Activated naive CD4-positive, alpha-beta T cell treated with anti-CD3 and anti-CD28 coated beads for 36 hours (primary cell): ENCODE results near the gene RAN. TPM values are rescaled to one million over a fixed set of nuclear protein-coding genes. Genes with fewer than 3 reads are reported as not detected.
A peak's percentile ranks its signal among the peaks of the same experiment; 100 is the strongest.

Experiments
- CTCF ChIA-PET: fragments of 350-600 bp; sonication (Branson Sonifier 250); formaldehyde crosslinking; loops from one replicate; lab custom pipeline; 2021; ENCODE audit warnings: antibody characterized with exemption; lab: Charles Lee
- DNase-seq: peaks from one replicate; pipeline ENCODE4 v3.0.0-alpha.2; 2020
- H3K27ac Mint-ChIP-seq: one replicate; pipeline ENCODE4 v1.8.0; 2021; ENCODE audit warnings: mild to moderate bottlenecking, mixed read lengths
- H3K27me3 Mint-ChIP-seq: one replicate; pipeline ENCODE4 v1.8.0; 2021; ENCODE audit warnings: low read depth, mixed read lengths
- H3K36me3 Mint-ChIP-seq: one replicate; pipeline ENCODE4 v1.8.0; 2021; ENCODE audit warnings: low read depth, mixed read lengths
- H3K4me1 Mint-ChIP-seq: one replicate; pipeline ENCODE4 v1.8.0; 2021; ENCODE audit warnings: low read depth, mixed read lengths
- H3K4me3 Mint-ChIP-seq: one replicate; pipeline ENCODE4 v1.8.0; 2021; ENCODE audit warnings: mild to moderate bottlenecking, moderate library complexity, mixed read lengths
- H3K9me3 Mint-ChIP-seq: one replicate; pipeline ENCODE4 v1.8.0; 2021; ENCODE audit warnings: mixed read lengths
- intact Hi-C: fragments of 100-400 bp; cut with micrococcal nuclease; formaldehyde crosslinking; loops from one replicate; pipeline ENCODE4 v1.15.1; 2023
- total RNA-seq, 2 experiments: library from RNA; stranded (reverse); gene quantifications; one replicate each; pipeline ENCODE4 v1.2.3, GENCODE V29; 2021

Gene RAN
- 1,000 to 10,000 TPM; 2,370 to 2,418 TPM for total RNA-seq

DNA sequence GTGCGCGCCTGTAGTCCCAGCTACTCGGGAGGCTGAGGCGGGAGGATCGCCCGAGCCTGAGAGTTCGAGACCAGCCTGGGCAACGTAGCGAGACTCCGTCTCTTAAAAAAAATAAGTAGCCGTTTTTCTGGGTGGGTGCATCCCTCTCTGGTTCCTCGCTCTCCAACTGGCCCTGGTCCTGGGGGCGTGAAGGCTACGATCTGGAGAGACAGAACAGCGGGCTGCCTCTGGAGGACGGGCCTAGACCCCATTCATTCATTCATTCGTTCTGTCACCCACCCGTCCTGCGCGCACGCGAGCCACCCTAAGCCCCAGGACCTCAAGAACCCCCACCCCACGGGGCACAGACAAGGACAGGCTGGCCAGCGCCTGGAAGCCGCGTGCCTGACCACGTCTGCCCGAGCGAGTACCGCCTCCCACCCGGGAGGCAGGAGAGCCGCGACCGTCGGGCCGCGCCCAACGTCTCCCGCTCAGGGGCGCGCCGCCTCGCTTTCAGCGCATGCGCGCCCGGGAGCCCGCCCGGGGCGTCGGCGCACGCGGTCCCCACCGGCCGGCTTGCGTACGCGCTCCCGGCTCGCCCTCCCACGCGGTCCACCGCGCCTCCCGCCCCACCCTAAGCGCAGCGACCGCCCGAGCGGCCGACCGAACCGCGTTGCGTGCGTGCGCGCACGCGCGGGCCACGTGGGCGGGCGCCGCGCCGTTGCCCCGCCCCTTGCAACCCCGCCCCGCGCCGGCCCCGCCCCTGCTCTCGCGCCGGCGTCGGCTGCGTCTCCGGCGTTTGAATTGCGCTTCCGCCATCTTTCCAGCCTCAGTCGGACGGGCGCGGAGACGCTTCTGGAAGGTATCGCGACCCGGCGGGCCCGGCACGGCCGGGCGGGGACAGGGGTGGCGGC is at the start of gene RAN:
TSS of gene RAN (plus strand) at position 781 of the 893 bp plus-strand sequence. CDS start 528 bp downstream, outside the sequence.
- intact Hi-C loops = loop anchor here (1.0 to 5.0 kb wide), 6 partner anchors 32 to 1891 kb away; partner anchors contain the start of genes ANKLE2, EP400, STX2 and ULK1
- Mint-ChIP-seq H3K36me3 (peaks cover 41% of the 10 kb centered on the region), H3K27me3 (no peaks in the 10 kb centered on the region), H3K27ac (peak within 1 kb of the TSS; percentile 99), H3K4me3 (peak within 1 kb of the TSS; percentile 98), H3K4me1 (peaks cover 61% of the 10 kb centered on the region), H3K9me3 (no peaks in the 10 kb centered on the region)
- CTCF ChIA-PET = interaction anchor here (0.9 to 1.2 kb wide), 5 partner anchors 14 to 45 kb away, joined by 3 to 6 read pairs (median 4); no protein-coding TSS in a partner anchor
- peak; percentile 91 for DNase-seq

- no peak overlapping the region for H3K27ac Mint-ChIP-seq
- DNase-seq = no peak
- peaks cover 10% of the 10 kb centered on the region for H3K4me1 Mint-ChIP-seq
- peaks cover 11% of the 10 kb centered on the region for H3K36me3 Mint-ChIP-seq
- intact Hi-C loops = loop anchor here (1.0 kb wide), 1 partner anchor 307 kb away; no protein-coding TSS in a partner anchor
- no peaks in the 10 kb centered on the region for H3K9me3 Mint-ChIP-seq
- H3K4me3 Mint-ChIP-seq = no peak overlapping the region
- CTCF ChIA-PET = interaction anchor here (0.8 to 3.8 kb wide), 6 partner anchors 12 to 307 kb away, joined by 4 to 29 read pairs (median 6); partner anchors contain the start of gene STX2
- no peaks in the 10 kb centered on the region for H3K27me3 Mint-ChIP-seq
Measured at GRCh38 chr12:130825771-130826150, 46.1 kb upstream of the RAN start.

- intact Hi-C loops = loop anchor here (1.0 kb wide), 1 partner anchor 306 kb away; no protein-coding TSS in a partner anchor
- peak; percentile 70 for DNase-seq
- Mint-ChIP-seq H3K9me3 (no peaks in the 10 kb centered on the region), H3K4me3 (no peak overlapping the region), H3K36me3 (peaks cover 6% of the 10 kb centered on the region), H3K27me3 (no peaks in the 10 kb centered on the region), H3K4me1 (peaks cover 10% of the 10 kb centered on the region), H3K27ac (no peak overlapping the region)
- CTCF ChIA-PET = interaction anchor here (0.6 to 3.8 kb wide), 15 partner anchors 8 to 307 kb away, joined by 3 to 29 read pairs (median 4); partner anchors contain the start of gene STX2
Measured at GRCh38 chr12:130826151-130826801, 45.6 kb upstream of the RAN start.

DNA sequence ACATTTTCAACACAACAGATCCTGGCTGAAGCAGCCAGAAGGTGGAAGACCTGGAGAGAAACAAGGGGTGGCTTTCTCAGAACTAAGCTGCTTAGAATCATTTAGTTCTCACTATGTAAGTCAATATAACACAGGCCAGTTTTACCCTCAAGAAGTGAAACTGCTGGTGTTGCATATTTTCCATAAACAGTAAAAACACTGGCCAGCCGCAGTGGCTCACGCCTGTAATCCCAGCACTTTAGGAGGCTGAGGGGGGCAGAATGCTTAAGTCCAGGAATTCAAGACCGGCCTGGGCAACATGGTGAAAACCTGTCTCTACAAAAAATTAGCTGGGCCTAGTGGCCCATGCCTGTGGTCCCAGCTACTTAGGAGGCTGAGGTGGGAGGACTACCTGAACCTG is 44.4 kb upstream of the RAN start:
- Mint-ChIP-seq H3K4me1 (peaks cover 13% of the 10 kb centered on the region), H3K36me3 (peaks cover 5% of the 10 kb centered on the region), H3K4me3 (no peak overlapping the region), H3K27me3 (no peaks in the 10 kb centered on the region), H3K27ac (no peak overlapping the region), H3K9me3 (no peaks in the 10 kb centered on the region)
- CTCF ChIA-PET = interaction anchor here (0.8 to 3.8 kb wide), 7 partner anchors 8 to 306 kb away, joined by 3 to 17 read pairs (median 5); no protein-coding TSS in a partner anchor
- intact Hi-C loops = no loop called here
- DNase-seq = no peak

DNA sequence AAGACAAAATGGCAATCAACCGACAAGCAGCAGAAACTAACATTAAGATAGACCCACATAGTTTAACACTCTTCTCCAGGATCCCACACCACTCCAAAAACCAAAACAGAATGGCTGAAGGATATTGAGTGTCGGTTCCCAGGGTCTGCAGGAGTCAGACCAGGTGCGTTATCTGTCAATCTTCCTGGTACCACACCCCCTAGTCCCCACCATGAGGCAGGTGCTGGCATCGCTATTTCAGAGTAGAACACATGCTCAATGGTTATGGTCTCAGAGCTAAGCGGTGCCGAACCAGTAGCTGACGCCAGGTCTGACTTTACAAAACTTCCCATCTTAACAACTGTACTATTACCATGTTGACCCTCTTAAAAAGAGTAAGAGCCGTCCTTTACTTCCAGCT is 43.0 kb upstream of the RAN start:
- CTCF ChIA-PET = interaction anchor here (1.0 to 1.7 kb wide), 2 partner anchors 8 to 9 kb away, joined by 3 to 8 read pairs; no protein-coding TSS in a partner anchor
- intact Hi-C loops = no loop called here
- H3K27ac Mint-ChIP-seq = no peak overlapping the region
- H3K4me1 Mint-ChIP-seq = peaks cover 15% of the 10 kb centered on the region
- DNase-seq = no peak
- peaks cover 2% of the 10 kb centered on the region for H3K36me3 Mint-ChIP-seq
- no peaks in the 10 kb centered on the region for H3K27me3 Mint-ChIP-seq
- no peaks in the 10 kb centered on the region for H3K9me3 Mint-ChIP-seq
- no peak overlapping the region for H3K4me3 Mint-ChIP-seq

- Mint-ChIP-seq H3K4me3 (no peak overlapping the region), H3K36me3 (peaks cover 2% of the 10 kb centered on the region), H3K4me1 (peaks cover 15% of the 10 kb centered on the region), H3K27ac (no peak overlapping the region), H3K9me3 (no peaks in the 10 kb centered on the region), H3K27me3 (no peaks in the 10 kb centered on the region)
- DNase-seq = no peak
- CTCF ChIA-PET = interaction anchor here (1.0 kb wide), 2 partner anchors 10 to 69 kb away, joined by 3 read pairs; no protein-coding TSS in a partner anchor
- intact Hi-C loops = no loop called here
Measured at GRCh38 chr12:130829391-130830245, 42.2 kb upstream of the RAN start.

- H3K27ac Mint-ChIP-seq = no peak overlapping the region
- no peaks in the 10 kb centered on the region for H3K27me3 Mint-ChIP-seq
- intact Hi-C loops = no loop called here
- H3K9me3 Mint-ChIP-seq = no peaks in the 10 kb centered on the region
- no peak overlapping the region for H3K4me3 Mint-ChIP-seq
- CTCF ChIA-PET = interaction anchor here (0.8 to 1.0 kb wide), 2 partner anchors 44 to 68 kb away, joined by 3 read pairs; no protein-coding TSS in a partner anchor
- H3K36me3 Mint-ChIP-seq = peaks cover 2% of the 10 kb centered on the region
- no peak for DNase-seq
- H3K4me1 Mint-ChIP-seq = peaks cover 15% of the 10 kb centered on the region
Measured at GRCh38 chr12:130830246-130830551, 41.7 kb upstream of the RAN start.

- no peak for DNase-seq
- Mint-ChIP-seq H3K4me3 (no peak overlapping the region), H3K4me1 (peaks cover 18% of the 10 kb centered on the region), H3K9me3 (no peaks in the 10 kb centered on the region), H3K27me3 (no peaks in the 10 kb centered on the region), H3K36me3 (no peaks in the 10 kb centered on the region), H3K27ac (no peak overlapping the region)
- CTCF ChIA-PET = no interaction called here
- intact Hi-C loops = no loop called here
Measured at GRCh38 chr12:130831246-130831645, 40.6 kb upstream of the RAN start.

DNA sequence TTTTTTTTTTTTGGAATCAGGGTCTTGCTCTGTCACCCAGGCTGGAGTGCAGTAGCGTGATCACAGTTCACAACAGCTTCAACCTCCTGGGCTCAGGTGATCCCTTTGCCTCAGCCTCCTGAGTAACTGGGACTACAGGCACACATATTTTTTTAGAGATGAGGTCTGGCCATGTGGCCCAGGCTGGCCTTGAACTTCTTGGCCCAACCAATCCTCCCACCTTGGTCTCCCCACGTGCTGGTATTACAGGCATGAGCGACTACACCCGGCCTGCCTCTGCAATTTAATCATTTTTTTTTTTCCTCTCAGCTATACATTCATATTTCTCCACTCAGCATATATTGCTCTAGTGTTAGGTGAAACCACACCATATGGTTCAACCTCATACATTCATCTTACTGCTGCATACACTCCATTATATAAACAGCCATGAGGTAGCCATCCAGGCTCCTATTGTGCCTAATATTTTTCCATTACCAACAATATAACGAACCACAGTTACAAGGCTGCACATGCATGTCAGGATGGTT is 39.9 kb upstream of the RAN start:
- H3K27ac Mint-ChIP-seq = no peak overlapping the region
- intact Hi-C loops = no loop called here
- peaks cover 21% of the 10 kb centered on the region for H3K4me1 Mint-ChIP-seq
- no peak overlapping the region for H3K4me3 Mint-ChIP-seq
- H3K9me3 Mint-ChIP-seq = no peaks in the 10 kb centered on the region
- CTCF ChIA-PET = interaction anchor here (1.3 kb wide), 1 partner anchor 12 kb away, joined by 3 read pairs; no protein-coding TSS in a partner anchor
- H3K36me3 Mint-ChIP-seq = no peaks in the 10 kb centered on the region
- DNase-seq = no peak
- H3K27me3 Mint-ChIP-seq = no peaks in the 10 kb centered on the region

GRCh38 chr12:130832561-130833209 is 39.2 kb upstream of the RAN start:
- DNase-seq = no peak
- intact Hi-C loops = no loop called here
- Mint-ChIP-seq H3K9me3 (no peaks in the 10 kb centered on the region), H3K4me3 (no peak overlapping the region), H3K27me3 (no peaks in the 10 kb centered on the region), H3K27ac (no peak overlapping the region), H3K36me3 (no peaks in the 10 kb centered on the region), H3K4me1 (peaks cover 19% of the 10 kb centered on the region)
- CTCF ChIA-PET = interaction anchor here (0.6 to 1.3 kb wide), 2 partner anchors 12 to 299 kb away, joined by 3 read pairs; no protein-coding TSS in a partner anchor

- intact Hi-C loops = no loop called here
- H3K27ac Mint-ChIP-seq = no peak overlapping the region
- H3K4me1 Mint-ChIP-seq = peaks cover 32% of the 10 kb centered on the region
- no peaks in the 10 kb centered on the region for H3K27me3 Mint-ChIP-seq
- no peak overlapping the region for H3K4me3 Mint-ChIP-seq
- no peaks in the 10 kb centered on the region for H3K9me3 Mint-ChIP-seq
- CTCF ChIA-PET = interaction anchor here (0.7 kb wide), 1 partner anchor 246 kb away, joined by 3 read pairs; no protein-coding TSS in a partner anchor
- no peak for DNase-seq
- H3K36me3 Mint-ChIP-seq = no peaks in the 10 kb centered on the region
Measured at GRCh38 chr12:130835011-130835410, 36.9 kb upstream of the RAN start.
